HepG2 (cell line): ENCODE measurements around the gene S100A8. TPM values are rescaled to one million over a fixed set of nuclear protein-coding genes. Genes with fewer than 3 reads are reported as not detected.

Source experiments
- ATAC-seq: fragments of 200-7000 bp; cut with Tn5 transposase; 3 replicates; pipeline ENCODE4 v1.9.1; 2020; ENCODE audit warnings: mild to moderate bottlenecking, moderate library complexity
- BruUV-seq: library from RNA; stranded (reverse); fragments of 400-500 nt; replicated peaks from 2 replicates; lab custom pipeline; 2021; lab: Mats Ljungman, UMichigan
- CTCF ChIA-PET: fragments of 300-600 bp; formaldehyde crosslinking; extraction: SDS; loops from one replicate; lab custom pipeline; 2021; ENCODE audit warnings: low total read pairs, inconsistent platforms, low intra/inter-chr PET ratio; lab: Yijun Ruan, JAX
- POLR2A ChIA-PET: fragments of 350-600 bp; sonication (Branson Sonifier 250); formaldehyde crosslinking; loops from one replicate; lab custom pipeline; 2020; ENCODE audit warnings: antibody characterized with exemption, inconsistent platforms; lab: Yijun Ruan, JAX
- DNase-seq: peaks from one replicate; pipeline ENCODE4 v3.0.0-alpha.2; 2015; ENCODE audit warnings: low spot score
- FAIRE-seq: peaks from 3 replicates; lab custom pipeline; 2011; peaks lifted over from hg19 to GRCh38; lab: Jason Lieb, UNC
- H2AFZ ChIP-seq: one replicate; pipeline ENCODE4 v1.6.1; 2011; ENCODE audit warnings: low read length, inconsistent platforms
- H3K27ac ChIP-seq: fragments of 300-600 bp; 3 replicates; pipeline ENCODE4 v1.8.0; 2011; ENCODE audit warnings: mixed run types, mild to moderate bottlenecking, mixed read lengths, low read length, inconsistent platforms; ENCODE audit not compliant: insufficient read depth; ENCODE audit errors: extremely low read length
- H3K27me3 ChIP-seq, 2 experiments: fragments of 200-600 bp in 1 of 2; 2 replicates in 1 of 2; 3 replicates in 1 of 2; pipeline versions ENCODE4 v1.6.0 to v1.8.0; 2011; ENCODE audit warnings: low read length in 2 of 2, mild to moderate bottlenecking in 2 of 2, moderate library complexity in 2 of 2, inconsistent platforms in 1 of 2; ENCODE audit not compliant: insufficient read depth in 2 of 2, control insufficient read depth in 1 of 2
- H3K36me3 ChIP-seq, 2 experiments: fragments of 200-600 bp in 1 of 2; replicated peaks in 1 of 2; 2 replicates in 1 of 2; 3 replicates in 1 of 2; pipeline versions ENCODE4 v1.5.1 to v1.8.0; 2011; ENCODE audit warnings: low read length in 2 of 2, inconsistent platforms in 1 of 2; ENCODE audit not compliant: insufficient read depth in 2 of 2, control insufficient read depth in 1 of 2
- H3K4me1 ChIP-seq: 2 replicates; pipeline ENCODE4 v1.5.1; 2012; ENCODE audit warnings: low read length, inconsistent platforms; ENCODE audit not compliant: insufficient read depth
- H3K4me2 ChIP-seq: 2 replicates; pipeline ENCODE4 v1.6.0; 2011; ENCODE audit warnings: low read depth, low read length, inconsistent platforms
- H3K4me3 ChIP-seq, 3 experiments: fragments of 200-600 bp in 1 of 3; sonication (generic), shearing (Covaris generic) in 1 of 3; replicated peaks in 1 of 3; 2 replicates each; pipeline ENCODE4 v1.5.1; 2011 to 2016; ENCODE audit warnings: low read length in 3 of 3, inconsistent platforms in 2 of 3, low read depth in 2 of 3, mild to moderate bottlenecking in 2 of 3, control low read depth in 1 of 3, mixed read lengths in 1 of 3; ENCODE audit not compliant: insufficient read depth in 1 of 3
- H3K79me2 ChIP-seq: one replicate; pipeline ENCODE4 v1.6.1; 2011; ENCODE audit warnings: low read length, inconsistent platforms; ENCODE audit not compliant: insufficient read depth
- H3K9ac ChIP-seq: 2 replicates; pipeline ENCODE4 v1.6.0; 2011; ENCODE audit warnings: mild to moderate bottlenecking, low read depth, low read length, inconsistent platforms; ENCODE audit not compliant: insufficient read depth
- H3K9me3 ChIP-seq: 2 replicates; pipeline ENCODE4 v1.5.1; 2012; ENCODE audit warnings: mild to moderate bottlenecking, low read length
- H4K20me1 ChIP-seq: 2 replicates; pipeline ENCODE4 v1.6.0; 2011; ENCODE audit warnings: inconsistent platforms, mild to moderate bottlenecking, low read length, moderate library complexity; ENCODE audit not compliant: insufficient read depth
- ARID2 ChIP-seq: sonication (generic); formaldehyde crosslinking; IDR thresholded peaks from 2 replicates; pipeline ENCODE4 v1.8.1; 2022; ENCODE audit warnings: mild to moderate bottlenecking, missing genetic modification reagents, borderline replicate concordance
- FLYWCH1 ChIP-seq: sonication (generic); formaldehyde crosslinking; IDR thresholded peaks from 2 replicates; pipeline ENCODE4 v1.8.1; 2023; ENCODE audit warnings: mild to moderate bottlenecking, missing genetic modification reagents
- GFI1 ChIP-seq: sonication (generic); formaldehyde crosslinking; IDR thresholded peaks from 2 replicates; pipeline ENCODE4 v1.5.0; 2020; ENCODE audit warnings: missing genetic modification reagents, mild to moderate bottlenecking, borderline replicate concordance
- HOXA3 ChIP-seq: sonication (generic); formaldehyde crosslinking; IDR thresholded peaks from 2 replicates; pipeline ENCODE4 v1.5.0; 2020; ENCODE audit warnings: missing genetic modification reagents
- HOXA7 ChIP-seq: sonication (generic); formaldehyde crosslinking; IDR thresholded peaks from 2 replicates; pipeline ENCODE4 v1.8.1; 2022; ENCODE audit warnings: mild to moderate bottlenecking, missing genetic modification reagents, moderate library complexity
- KAT2B ChIP-seq: fragments of 150-350 bp; IDR thresholded peaks from 2 replicates; pipeline ENCODE4 v1.6.1; 2014; ENCODE audit warnings: low read depth, low read length, borderline replicate concordance
- NCOR1 ChIP-seq: fragments of 200-600 bp; sonication (generic); IDR thresholded peaks from 2 replicates; pipeline ENCODE4 v1.7.0; 2017; ENCODE audit warnings: antibody characterized with exemption, low read length, borderline replicate concordance
- POLR2AphosphoS2 ChIP-seq: IDR thresholded peaks from 2 replicates; pipeline ENCODE4 v1.6.1; 2011; ENCODE audit warnings: low read depth, low read length, improper control_type of control experiment
- RARG ChIP-seq: sonication (generic); formaldehyde crosslinking; IDR thresholded peaks from 2 replicates; pipeline ENCODE4 v1.4.0; 2020; ENCODE audit warnings: low read depth, mild to moderate bottlenecking, missing genetic modification reagents
- RBM39 ChIP-seq: fragments of 200-400 bp; formaldehyde crosslinking; IDR thresholded peaks from one replicate; pipeline ENCODE4 v1.6.1; 2018; ENCODE audit warnings: antibody characterized with exemption, mild to moderate bottlenecking, low read depth, low read length; ENCODE audit not compliant: poor library complexity, severe bottlenecking
- SMYD3 ChIP-seq: sonication (generic); formaldehyde crosslinking; IDR thresholded peaks from 2 replicates; pipeline ENCODE4 v1.8.1; 2023; ENCODE audit warnings: mild to moderate bottlenecking, missing genetic modification reagents
- ZBTB39 ChIP-seq: sonication (generic); formaldehyde crosslinking; IDR thresholded peaks from 2 replicates; pipeline ENCODE4 v1.5.0; 2020; ENCODE audit warnings: missing genetic modification reagents
- ZFAT ChIP-seq: sonication (generic); formaldehyde crosslinking; conservative IDR thresholded peaks from 2 replicates; pipeline ENCODE4 v1.8.1; 2023; ENCODE audit warnings: missing genetic modification reagents, inconsistent platforms
- ZNF124 ChIP-seq: sonication (generic); formaldehyde crosslinking; IDR thresholded peaks from 2 replicates; pipeline ENCODE4 v1.4.0; 2020; ENCODE audit warnings: missing genetic modification reagents
- ZNF558 ChIP-seq: sonication (generic); formaldehyde crosslinking; IDR thresholded peaks from 2 replicates; pipeline ENCODE4 v1.9.0; 2022; ENCODE audit warnings: mild to moderate bottlenecking, missing genetic modification reagents, borderline replicate concordance
- ZNF737 ChIP-seq: sonication (generic); formaldehyde crosslinking; IDR thresholded peaks from 2 replicates; pipeline ENCODE4 v1.5.0; 2020; ENCODE audit warnings: missing genetic modification reagents, mild to moderate bottlenecking, borderline replicate concordance
- ZSCAN22 ChIP-seq: sonication (generic); formaldehyde crosslinking; IDR thresholded peaks from 2 replicates; pipeline ENCODE4 v1.4.0; 2020; ENCODE audit warnings: mild to moderate bottlenecking, missing genetic modification reagents
- WGBS: methylation state at CpG from one replicate; pipeline ENCODE4 v1.1.6; 2017; ENCODE audit warnings: low lambda C conversion rate; 5-methylcytosine and 5-hydroxymethylcytosine counted together
- in situ Hi-C: cut with HindIII; loops from 2 replicates; pipeline ENCODE4 v1.10.0; 2017; ENCODE audit warnings: low pct_unique_long_range_greater_than_20kb; ENCODE audit not compliant: extremely low pct_ligation_motif_present
- intact Hi-C: fragments of 100-400 bp; cut with micrococcal nuclease; formaldehyde crosslinking; loops from one replicate; pipeline ENCODE4 v1.10.0; 2022; ENCODE audit not compliant: unreplicated experiment
- polyA plus RNA-seq, 8 experiments: library from polyadenylated mRNA; depleted of rRNA in 3 of 8; stranded (reverse) in 7 of 8; unstranded in 1 of 8; fragments of >200 nt; fragmentation: Illumina TruSeq in 4 of 8; extraction: Trizol in 4 of 8; gene quantifications; 2 replicates each; pipeline versions ENCODE4 v1.2.1 to v1.2.3, GENCODE V29; 2011 to 2016; ENCODE audit warnings: low read depth in 4 of 8, missing spikeins in 1 of 8, mixed read lengths in 1 of 8; ENCODE audit not compliant: insufficient read depth in 1 of 8
- total RNA-seq, 5 experiments: library from RNA; depleted of rRNA; stranded (reverse); fragments of >200 nt; fragmentation: Illumina TruSeq; extraction: Trizol; gene quantifications; 2 replicates each; pipeline ENCODE4 v1.2.3, GENCODE V29; 2016; ENCODE audit warnings: low read depth in 1 of 5
- TF ChIP-seq, protein P1 (sequence below): sonication (generic); formaldehyde crosslinking; IDR thresholded peaks from 2 replicates; pipeline ENCODE4 v1.4.0; 2020; ENCODE audit warnings: missing genetic modification reagents

The S100A8 gene
- total and polyA plus RNA-seq, 2 of the 13 experiments (the other 11 are each of a cell fraction or from before 2014, with no cell fraction given), result not detected

DNA sequence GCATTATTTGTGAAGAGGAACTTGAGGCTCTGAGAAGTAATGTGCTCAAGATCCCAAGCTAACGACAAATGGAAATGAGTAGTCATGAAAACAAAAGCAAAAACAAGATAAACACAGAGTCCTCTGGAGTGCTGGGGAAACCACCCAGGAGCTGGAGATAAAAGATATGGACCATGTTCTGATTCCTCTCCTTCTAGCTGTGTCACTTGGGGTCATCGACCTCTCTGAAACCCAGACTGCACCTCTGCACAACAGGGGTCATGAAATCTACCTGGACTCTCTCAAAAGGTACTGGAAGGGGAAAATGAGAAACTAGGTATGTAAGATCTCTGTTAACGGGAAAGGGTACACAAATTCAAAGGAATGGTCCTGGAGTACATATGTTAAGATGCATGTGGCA is 48.7 kb downstream of the S100A8 start:
- peaks cover 2 to 4% of the 10 kb centered on the region in 2 experiments; a peak in 2 of 5 replicates for H3K27me3 ChIP-seq
- intact Hi-C loops, result no loop called here
- H3K4me3 ChIP-seq, result no peak overlapping the region
- DNase-seq (no peak), ATAC-seq (no peak), FAIRE-seq (no peak)
- H2AFZ ChIP-seq, result no peak overlapping the region
- ChIA-PET POLR2A (no interaction called here), CTCF (no interaction called here)
- TF ChIP-seq HOXA3 (CRISPR knock-in tag), result no peak
- no peak for TF ChIP-seq RBM39
- TF ChIP-seq POLR2AphosphoS2, result no peak
- TF ChIP-seq ZBTB39 (CRISPR knock-in tag), result no peak
- TF ChIP-seq KAT2B, result no peak
- no peak for TF ChIP-seq ZNF558
- TF ChIP-seq ZNF737, result no peak
- no peak for TF ChIP-seq ARID2 (CRISPR knock-in tag)
- TF ChIP-seq RARG (CRISPR knock-in tag), result no peak
- TF ChIP-seq, protein P1, sequence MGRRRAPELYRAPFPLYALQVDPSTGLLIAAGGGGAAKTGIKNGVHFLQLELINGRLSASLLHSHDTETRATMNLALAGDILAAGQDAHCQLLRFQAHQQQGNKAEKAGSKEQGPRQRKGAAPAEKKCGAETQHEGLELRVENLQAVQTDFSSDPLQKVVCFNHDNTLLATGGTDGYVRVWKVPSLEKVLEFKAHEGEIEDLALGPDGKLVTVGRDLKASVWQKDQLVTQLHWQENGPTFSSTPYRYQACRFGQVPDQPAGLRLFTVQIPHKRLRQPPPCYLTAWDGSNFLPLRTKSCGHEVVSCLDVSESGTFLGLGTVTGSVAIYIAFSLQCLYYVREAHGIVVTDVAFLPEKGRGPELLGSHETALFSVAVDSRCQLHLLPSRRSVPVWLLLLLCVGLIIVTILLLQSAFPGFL (CRISPR knock-in tag), result no peak
- no peak for TF ChIP-seq NCOR1
- no peak for TF ChIP-seq ZSCAN22 (CRISPR knock-in tag)
- TF ChIP-seq ZNF124 (CRISPR knock-in tag), result no peak
- no peak for TF ChIP-seq ZFAT (CRISPR knock-in tag)
- no peak for TF ChIP-seq FLYWCH1
- no peak for TF ChIP-seq SMYD3 (CRISPR knock-in tag)
- no peak for TF ChIP-seq HOXA7
- no peak for TF ChIP-seq GFI1
- H3K36me3 ChIP-seq, result no peaks in the 10 kb centered on the region
- no peak overlapping the region for H3K9ac ChIP-seq
- no peaks in the 10 kb centered on the region for H4K20me1 ChIP-seq
- in situ Hi-C loops, result no loop called here
- no peaks in the 10 kb centered on the region for H3K4me1 ChIP-seq
- no peak overlapping the region for H3K27ac ChIP-seq
- BruUV-seq, result no TSS peak
- no peaks in the 10 kb centered on the region for H3K9me3 ChIP-seq
- H3K79me2 ChIP-seq, result no peaks in the 10 kb centered on the region
- WGBS, result 0% methylated on average over 3 of the region's 3 CpGs
- H3K4me2 ChIP-seq, result no peak overlapping the region
